GM18499 (cell line): ENCODE data around the gene DDI2.

Experiments
- ATAC-seq: cut with Tn5 transposase; IDR thresholded peaks from one replicate; pipeline ENCODE4 v1.9.1; 2021; ENCODE audit warnings: moderate number of reproducible peaks; ENCODE audit not compliant: insufficient read depth, unreplicated experiment

Gene DDI2

GRCh38 chr1:15674386-15675159 is 57.3 kb downstream of the DDI2 start:
- no peak for ATAC-seq

- ATAC-seq: no peak
Observed at GRCh38 chr1:15676010-15676409, 58.8 kb downstream of the DDI2 start.

GRCh38 chr1:15676688-15677661 is 59.7 kb downstream of the DDI2 start:
- no peak for ATAC-seq

GRCh38 chr1:15678578-15678977 is 61.3 kb downstream of the DDI2 start:
- ATAC-seq: no peak

- no peak for ATAC-seq
Observed at GRCh38 chr1:15680131-15680530, 62.9 kb downstream of the DDI2 start.

GRCh38 chr1:15680561-15681348 is 63.5 kb downstream of the DDI2 start:
- no peak for ATAC-seq

GRCh38 chr1:15681349-15682292 is 64.4 kb downstream of the DDI2 start:
- ATAC-seq: no peak

- no peak for ATAC-seq
Observed at GRCh38 chr1:15682936-15683341, 65.7 kb downstream of the DDI2 start.

GRCh38 chr1:15683345-15684039 is 66.2 kb downstream of the DDI2 start:
- no peak for ATAC-seq

- ATAC-seq: no peak
Observed at GRCh38 chr1:15684042-15684461, 66.8 kb downstream of the DDI2 start, which contains the start of gene PLEKHM2. PLEKHM2 (plus strand) TSS chr1:15684320; CDS start chr1:15684559, 239 bp downstream.

- ATAC-seq: no peak
Observed at GRCh38 chr1:15684468-15685291, 67.4 kb downstream of the DDI2 start.

GRCh38 chr1:15685820-15686219 is 68.6 kb downstream of the DDI2 start:
- ATAC-seq: no peak

GRCh38 chr1:15687446-15687845 is 70.2 kb downstream of the DDI2 start:
- ATAC-seq: no peak

- ATAC-seq: no peak
Observed at GRCh38 chr1:15690317-15690716, 73.1 kb downstream of the DDI2 start.

GRCh38 chr1:15691434-15692032 is 74.3 kb downstream of the DDI2 start:
- no peak for ATAC-seq

GRCh38 chr1:15692121-15692682 is 74.9 kb downstream of the DDI2 start:
- no peak for ATAC-seq

- no peak for ATAC-seq
Observed at GRCh38 chr1:15693371-15693770, 76.1 kb downstream of the DDI2 start.
